HT1080 (cell line): ENCODE results near the gene GABRB2. TPM values are rescaled to one million over a fixed set of nuclear protein-coding genes. Genes with fewer than 3 reads are reported as not detected.

Source experiments
- DNase-seq: peaks from one replicate; pipeline ENCODE4 v3.0.0-alpha.2; 2015; ENCODE audit warnings: low read depth
- total RNA-seq: library from RNA; depleted of rRNA; stranded (reverse); fragments of >200 nt; shearing (Covaris generic); gene quantifications from 2 replicates; pipeline ENCODE4 v1.2.3, GENCODE V29; 2014

GABRB2 gene
- total RNA-seq, 1 experiment from 2014 or later: 0.47 TPM

DNA sequence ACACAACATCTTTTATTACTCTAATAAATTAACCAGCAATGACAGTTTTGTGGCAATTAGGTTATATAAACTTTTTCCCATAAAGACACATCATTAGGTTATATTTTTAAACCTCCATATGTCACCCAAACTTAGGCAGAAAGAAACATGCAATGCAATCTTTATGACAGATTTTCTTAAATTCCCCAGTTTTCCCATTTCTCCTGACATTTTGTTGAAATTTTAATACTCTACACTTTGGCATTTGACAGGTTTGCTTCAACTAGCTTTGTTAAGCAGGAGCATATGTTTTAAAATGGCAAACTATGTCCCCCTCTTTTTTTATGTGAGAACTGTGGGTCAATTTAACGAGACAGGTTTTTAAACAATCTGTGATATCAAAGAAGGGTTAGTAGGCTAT, 155.5 kb downstream of the GABRB2 start:
- no peak for DNase-seq

DNA sequence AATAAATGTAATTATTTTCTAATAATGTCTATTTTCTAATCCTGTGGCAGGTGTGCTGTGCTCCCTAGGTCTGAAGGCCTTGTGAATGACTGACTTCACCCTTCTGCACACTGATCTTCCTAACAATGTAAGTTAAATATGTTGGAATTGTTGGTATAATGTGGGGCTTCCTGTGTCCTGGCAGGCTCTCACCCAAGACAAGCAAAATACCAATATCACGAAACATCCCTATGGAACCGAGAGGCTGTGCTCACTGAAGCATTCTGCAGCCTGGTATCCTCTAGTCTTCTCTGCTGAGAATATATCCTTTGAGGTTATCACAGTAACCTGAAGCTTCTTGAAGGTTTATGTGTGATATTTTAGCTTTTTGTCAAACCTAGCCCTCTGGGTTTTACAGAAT, 159.4 kb downstream of the GABRB2 start:
- no peak for DNase-seq

DNA sequence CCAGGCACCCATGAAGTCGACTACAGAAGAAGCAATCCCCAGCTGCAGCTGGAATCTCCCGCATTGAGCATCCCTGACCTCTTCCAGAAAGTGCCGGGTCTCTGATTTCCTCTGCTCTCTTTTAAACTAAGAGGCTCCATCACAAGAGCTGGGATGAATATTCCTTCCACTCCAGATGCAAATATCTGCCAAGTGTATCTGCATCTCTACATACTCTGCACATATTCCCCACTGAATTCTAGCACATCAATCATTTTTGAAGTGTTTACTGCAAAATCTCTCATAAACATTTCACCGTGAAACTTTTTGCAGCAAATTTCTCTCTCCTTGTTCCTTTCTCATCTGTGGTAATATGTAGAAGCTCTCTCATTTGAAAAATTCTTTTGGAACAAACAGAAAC, 161.5 kb downstream of the GABRB2 start:
- DNase-seq: no peak

DNA sequence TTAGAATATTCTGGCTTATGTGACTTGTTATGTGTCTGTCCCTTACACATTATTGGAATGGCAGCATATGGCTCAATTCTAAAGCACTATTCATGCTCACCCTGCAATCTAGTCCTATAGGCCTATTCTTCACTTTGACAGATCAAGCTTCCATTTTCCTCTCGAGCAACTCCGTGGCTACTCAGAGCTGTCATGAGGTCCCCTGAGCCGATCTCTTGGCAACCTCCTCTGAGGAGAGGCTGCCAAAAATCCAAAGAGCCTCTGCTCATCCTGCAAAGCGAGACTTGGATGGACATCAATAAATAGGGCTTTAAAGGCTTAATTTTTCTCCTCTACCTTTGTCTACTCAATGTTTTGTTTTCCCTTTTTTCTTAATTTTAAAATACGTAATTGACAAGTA, 163.8 kb downstream of the GABRB2 start:
- DNase-seq: no peak

DNA sequence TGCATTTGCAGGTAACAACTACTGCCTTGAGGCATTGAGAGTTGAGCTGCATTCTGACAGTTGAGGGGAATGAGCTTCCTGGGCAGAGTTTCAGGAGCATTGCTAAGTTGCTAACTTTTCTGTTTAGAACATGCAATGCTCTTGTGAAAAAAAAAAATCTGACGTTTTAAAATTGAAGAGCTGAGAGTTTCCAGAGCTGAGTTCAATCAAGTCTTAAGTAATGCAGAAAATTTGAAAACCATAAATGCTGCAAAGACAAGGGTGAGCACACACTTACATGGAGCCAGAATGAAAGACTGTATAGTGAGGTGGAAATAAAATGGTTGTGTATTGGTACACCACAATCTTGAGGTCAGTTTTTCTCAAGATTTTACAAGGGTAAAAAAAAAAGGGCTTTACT, 166.0 kb downstream of the GABRB2 start:
- no peak for DNase-seq

DNA sequence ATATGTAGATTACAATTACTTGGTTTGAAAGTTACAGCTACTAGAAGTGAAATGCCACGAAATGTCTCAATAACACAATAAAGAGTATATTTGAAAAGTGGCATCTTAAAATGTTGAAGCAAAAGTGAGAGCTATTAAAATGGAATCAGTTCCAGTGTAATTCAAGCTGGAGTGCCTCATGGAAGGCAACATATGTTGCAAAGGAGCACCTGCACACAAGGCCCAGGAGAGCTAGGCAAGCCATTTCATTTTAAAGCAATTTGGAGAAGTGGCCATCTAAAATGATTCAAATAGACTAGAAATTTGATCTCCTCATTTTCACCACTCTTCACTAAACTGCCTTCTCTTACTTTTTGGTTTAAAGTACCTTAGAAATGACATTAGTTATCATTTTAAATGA, 167.8 kb downstream of the GABRB2 start:
- DNase-seq: no peak

DNA sequence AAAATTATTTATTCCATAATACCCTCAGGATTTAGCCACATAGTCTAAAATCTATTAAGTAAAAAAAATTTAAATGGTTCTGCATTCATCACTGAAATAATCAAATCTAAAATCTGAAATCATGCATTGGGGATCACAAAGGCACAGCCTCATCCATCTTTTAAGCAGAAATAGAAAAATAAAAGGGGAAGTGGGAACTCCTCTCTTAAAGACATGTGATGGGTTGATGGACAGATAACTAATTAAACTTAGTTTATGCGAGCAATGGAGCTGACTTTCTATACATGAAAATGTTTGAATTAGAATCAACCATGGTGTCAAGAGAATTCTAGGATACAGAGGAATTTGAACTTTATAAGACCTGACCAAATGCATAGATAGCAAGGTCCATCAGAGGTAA, 170.5 kb downstream of the GABRB2 start:
- no peak for DNase-seq

DNA sequence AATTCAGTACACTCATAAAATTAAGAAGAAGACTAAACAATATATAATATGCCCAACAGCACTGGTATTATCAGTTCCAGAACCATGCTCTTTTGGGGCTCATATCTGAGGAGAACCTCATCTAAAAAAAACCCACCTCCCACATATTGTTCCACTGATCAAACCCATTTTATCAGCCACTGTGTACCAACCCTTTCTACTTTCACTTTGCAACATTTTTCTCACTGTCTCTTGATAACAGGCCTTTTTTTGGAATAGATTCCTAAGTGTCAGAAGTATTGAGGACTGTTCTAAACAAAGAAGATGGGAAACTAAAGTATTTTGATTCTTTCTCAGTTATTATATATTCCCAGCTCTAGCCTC, 173.2 kb downstream of the GABRB2 start:
- no peak for DNase-seq

DNA sequence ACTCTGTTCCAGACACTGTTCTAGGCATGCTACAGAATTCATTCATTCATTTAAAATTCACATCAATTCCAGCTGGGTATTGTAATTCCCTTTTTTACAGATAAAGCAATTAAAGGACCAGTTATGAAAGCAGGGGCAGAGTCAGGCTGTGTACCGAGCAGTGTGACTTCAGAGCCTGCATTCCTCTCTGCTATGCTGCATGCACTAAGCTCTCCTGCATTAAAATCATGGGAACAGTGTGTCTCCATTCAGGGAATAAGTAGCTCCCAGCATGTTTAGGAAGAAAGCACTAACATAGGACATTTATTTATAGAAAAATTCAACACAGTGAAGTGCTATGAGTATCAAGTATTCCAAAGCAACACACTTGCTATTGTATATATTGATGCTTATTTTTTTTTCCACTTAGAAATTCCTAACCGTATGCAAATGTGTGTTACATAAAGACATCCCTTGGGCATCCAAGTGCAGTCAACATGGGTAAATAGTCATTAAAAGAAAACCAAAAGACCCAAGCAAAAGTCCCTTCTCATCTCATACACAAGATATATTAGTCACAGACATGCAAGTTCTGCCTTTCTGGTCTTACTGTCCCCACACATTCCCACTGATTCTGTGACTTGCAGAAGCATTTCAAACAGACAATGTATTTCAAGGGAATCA, 173.7 kb downstream of the GABRB2 start:
- no peak for DNase-seq

DNA sequence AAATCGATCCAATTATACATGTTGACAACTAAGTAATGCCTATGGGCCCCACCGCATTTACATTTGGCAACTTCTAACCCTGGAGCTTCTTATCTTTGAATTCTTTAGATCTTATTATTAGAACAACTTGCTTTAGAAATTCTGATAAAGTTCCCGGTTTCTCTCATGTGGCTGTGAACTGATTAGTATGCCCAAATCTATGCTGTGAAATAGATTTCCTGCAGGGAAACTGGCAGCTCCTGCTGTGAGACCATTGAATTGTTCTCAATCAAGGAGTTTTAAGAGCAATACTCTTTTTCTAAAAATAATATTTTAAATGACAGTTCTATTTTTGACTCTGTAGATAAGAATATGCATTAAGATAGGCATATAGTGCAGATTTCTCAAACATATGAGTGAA, 177.5 kb downstream of the GABRB2 start:
- no peak for DNase-seq

DNA sequence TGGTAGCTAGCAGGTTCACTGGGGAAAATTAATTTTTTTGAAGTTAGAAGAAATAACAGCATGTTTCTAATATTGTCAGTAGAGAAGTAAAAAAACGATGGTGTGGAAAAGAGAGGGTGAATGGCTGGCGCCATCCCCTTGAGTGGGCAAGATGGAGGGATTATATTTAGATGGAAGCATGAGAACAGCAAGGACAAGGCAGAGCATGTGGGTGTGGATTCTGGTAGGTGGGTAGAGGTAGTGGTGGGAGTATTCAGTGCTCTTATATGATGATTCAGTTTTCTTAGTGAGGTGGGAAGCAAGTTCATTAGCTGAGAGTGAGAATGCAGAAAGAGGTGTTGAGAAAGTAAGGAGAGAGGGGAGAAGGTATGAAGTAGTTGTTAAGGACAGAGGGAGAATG, 188.1 kb downstream of the GABRB2 start:
- DNase-seq: no peak

DNA sequence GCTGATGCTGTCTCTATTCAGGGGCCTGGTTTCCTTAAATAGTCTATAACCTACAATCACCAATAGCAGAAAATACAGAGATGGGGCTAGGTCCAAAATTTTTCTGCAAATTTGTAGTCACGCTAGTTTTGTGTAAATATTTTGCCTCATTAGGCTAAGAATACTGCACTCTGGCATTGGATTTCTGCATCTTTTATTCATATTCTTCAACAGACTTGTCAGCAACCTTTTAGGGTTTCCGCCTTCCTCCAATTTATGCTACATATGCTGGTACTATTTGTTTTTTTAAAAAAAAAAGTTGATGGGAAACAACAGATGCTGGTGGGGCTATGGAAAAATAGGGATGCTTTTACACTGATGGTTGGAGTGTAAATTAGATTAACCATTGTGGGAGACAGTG, 202.3 kb downstream of the GABRB2 start:
- no peak for DNase-seq

DNA sequence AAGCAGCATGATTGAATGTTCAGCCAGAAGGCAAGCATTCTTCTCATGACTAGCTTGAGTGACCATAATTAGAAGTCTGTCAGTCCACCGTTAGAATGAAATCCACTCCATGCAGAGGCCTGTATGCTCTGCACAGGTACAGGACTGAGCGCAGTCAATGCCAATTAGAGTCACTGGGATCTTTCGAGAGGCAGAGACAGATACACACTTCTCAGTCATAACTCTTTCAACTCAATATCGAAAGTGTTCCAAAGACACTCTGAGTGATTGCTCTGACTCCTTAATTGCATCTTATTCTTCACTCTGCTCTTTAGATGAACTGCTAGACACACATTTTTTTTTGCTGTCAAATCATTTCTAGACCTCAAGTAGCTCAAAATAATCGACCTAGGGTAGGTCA, 203.6 kb downstream of the GABRB2 start:
- no peak for DNase-seq

DNA sequence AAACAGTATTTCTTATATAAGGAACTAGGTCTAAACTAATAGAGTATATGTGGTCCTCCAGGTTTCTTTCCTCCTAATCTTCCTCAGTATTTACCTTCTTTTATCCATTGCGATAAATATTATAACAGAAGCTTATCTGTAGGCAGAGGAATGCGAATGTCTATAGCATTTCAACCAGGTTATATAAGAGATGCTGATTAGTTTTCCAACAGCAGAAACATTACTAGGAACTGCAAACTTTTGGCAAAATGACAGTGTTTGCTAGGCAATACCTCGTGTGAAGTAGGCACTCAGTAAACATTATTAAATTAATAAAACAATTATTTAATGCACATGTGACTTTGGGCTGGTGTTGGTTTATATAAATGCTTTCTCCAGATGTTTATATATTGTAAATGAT, 206.5 kb downstream of the GABRB2 start:
- DNase-seq: no peak

DNA sequence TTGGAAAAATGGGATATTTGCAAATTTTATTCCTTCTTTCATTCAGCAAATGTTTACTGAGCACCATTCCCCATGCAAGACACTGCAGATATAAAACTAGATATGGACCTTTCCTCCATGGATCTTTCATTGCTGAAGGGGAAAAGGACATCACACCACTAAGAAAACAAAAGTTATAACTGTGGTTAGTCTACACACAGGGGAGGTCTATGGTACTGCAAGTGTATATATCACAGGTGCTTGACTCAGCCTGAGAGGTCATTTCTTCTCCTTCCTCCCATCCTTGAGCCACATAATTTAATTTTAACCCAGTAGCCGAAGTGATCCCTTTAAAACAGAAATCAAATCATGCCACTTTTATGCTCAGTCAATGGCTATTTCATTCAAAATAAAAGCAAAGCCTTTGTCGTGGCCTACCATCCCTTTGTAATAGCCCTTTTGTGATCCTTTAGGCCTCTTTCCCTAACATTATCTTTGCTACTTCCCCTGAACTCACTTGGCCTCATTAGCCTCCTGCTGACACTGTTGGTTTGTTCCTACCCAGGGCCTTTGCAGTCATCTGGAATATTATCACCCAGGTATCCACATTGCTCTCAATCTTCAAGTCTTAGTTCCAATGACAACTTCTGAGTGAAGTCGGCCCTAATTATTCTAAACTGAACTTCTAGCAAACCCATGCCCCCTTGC, 213.2 kb downstream of the GABRB2 start:
- no peak for DNase-seq

DNA sequence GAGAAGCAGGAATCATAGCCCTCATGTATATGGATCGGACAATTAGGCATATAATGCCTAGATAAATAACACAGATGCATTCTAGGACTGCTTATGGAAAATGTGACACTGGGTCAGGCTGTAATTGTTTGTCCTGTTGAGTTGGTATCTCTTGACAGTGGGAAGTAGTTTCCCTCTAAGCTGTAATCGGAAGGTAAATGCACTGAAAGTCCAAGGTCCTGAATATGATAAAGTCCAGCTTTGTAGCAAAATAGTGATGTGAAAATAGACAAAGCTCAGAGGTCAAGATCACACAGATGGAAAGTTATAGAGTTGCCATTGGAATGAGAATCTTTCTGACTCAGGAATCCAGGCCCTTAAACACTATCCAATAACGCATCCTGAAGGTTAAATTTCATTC, 214.2 kb downstream of the GABRB2 start:
- no peak for DNase-seq

DNA sequence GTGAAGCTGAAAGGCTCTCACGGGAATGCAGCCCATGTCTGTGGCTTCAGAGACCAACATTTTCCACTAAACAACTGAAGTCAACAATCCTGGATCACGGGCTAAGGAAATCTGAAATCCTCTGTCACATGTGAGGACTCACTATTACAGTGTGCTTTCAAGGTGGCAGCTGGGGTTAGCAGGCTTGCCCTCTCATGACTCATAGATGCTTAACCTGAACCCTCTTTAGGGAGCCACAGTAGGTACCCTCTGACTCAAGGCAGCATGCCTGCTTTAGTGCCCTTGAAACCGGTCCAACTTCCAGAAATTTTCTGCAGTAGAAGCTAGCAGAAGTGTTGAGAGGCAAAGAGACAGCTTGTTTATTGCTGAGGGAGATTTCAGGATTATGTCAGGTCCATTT, 232.5 kb downstream of the GABRB2 start:
- DNase-seq: peak; percentile 2

DNA sequence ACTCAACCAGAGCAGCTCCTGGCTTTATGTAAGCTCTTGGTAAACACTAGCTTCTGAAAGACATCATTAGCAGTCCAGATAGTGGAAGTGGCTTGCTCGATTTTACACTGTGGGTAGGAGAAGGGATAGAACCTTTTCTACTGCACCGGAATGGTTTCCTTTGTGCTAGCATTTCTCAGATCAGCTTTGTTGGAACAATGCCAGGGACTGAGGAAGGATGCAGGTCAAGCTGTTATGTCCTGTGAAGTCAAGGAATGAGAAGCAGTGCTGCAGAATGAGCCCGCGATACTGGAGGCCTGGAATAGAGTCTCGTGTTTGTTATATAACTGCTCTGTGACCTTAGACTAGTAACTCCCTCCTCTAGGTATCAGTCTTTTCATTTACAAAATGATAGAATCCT, 233.6 kb downstream of the GABRB2 start:
- no peak for DNase-seq

DNA sequence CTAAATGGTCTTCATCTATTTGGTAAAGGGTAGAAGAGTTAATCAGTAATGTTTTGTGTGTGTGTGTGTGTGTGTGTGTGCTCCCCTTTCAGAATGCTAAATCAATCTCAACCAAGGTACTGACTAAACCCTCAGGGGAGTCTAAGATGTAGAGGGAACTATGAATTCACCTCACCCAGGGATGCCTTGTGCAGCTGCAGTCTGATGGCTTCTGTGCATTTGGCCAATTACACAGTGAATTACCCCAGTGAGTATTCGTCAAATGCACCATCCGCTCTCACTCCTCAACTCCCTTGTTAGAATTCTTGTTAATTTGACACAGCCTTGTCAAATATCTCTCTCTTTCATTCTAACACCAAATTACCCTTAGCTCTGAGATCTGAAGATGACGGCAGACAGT, 234.6 kb downstream of the GABRB2 start:
- no peak for DNase-seq

DNA sequence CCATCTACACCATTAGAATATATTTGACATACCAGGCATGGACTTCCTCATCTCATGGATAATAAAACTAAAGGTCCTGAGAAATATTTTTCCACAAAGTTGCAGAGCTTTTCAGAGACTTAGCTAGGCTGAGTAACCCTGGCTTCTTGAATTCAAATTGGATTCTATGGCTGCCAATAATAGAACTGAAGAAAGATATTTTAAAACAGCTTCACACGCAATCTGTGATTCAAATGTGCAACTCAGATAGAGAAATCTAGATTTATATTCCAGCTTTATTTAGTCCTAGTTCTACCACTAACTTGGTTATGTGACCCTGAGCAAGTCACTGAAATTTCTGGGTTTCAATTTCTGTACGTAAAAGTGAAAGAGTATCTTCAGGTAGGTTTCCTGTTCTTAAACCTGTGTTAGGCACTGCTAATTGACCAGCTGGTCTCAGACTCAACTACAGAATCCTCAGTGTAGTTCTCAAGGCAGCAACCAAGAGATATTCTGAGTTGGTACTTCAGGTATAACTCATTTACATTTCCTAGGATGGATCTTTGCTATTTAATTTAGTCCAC, 235.3 kb downstream of the GABRB2 start:
- no peak for DNase-seq

DNA sequence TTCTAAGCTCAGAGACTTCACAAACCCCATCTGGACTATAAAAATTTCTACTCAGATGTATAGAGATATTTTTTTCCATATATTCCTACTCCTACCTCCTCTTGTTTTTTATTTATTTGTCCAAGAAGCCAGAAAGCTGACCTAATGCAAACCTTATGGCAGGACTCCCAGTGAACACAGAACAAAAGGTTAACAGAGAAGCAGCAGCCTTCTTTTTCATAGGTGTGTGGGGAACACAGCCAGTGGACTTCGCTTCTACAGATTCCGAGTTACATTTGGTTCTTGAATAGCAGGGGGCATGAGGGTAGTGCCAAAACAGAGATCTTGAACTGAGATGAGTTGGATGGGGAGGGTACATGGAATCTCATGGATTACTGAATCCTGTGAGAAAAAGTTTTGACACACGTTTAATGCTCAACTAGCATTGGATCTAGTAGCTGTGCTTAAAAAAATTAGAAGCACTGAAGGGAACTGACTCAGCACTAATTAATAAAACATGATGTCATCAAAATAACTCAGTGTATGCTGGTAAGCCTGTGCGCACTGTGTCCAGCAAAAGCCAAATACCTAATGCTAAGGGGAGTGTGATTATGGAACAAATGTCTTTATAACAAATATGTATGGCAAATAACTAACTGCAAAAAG, 240.1 kb downstream of the GABRB2 start:
- no peak for DNase-seq

DNA sequence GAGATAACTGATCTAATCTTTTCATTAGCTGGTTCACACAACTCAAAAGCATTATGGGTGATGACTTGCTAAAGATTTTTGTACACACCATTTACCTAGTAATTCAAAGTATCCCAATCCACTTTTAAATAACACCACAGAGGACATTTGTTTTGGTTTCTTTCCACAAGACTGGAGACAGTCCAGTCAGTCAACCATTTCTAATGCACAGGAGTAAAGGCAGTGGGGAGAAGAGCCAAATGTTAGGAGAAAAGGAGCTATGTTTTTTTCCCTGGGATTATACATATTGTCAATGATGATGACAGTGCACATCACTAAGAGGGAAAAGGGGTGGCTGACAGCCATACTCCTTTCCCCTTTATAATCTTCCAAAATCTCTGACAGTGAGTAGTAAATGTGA, 240.9 kb downstream of the GABRB2 start:
- DNase-seq: no peak

DNA sequence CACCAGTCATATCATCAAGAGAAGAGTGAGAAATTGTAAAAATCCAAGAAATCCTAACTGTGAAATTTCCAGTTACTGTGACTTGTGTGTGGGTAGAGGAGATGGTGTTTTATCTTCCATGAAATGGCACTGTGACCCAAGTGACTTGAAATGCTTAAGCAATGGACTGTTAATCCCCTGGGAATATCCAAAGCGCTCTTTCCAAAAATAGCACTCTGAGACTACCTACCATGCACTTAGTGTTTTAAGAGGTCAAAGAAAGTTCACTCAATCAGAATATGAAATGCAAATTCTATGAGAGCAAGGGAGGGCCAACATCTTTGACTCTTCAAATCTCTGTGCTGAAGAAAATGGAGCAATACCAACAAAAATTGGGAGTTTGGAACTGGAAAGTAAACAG, 244.0 kb downstream of the GABRB2 start:
- DNase-seq: no peak
